HG02642 (cell line): ENCODE measurements around the gene CYREN.

Source experiments
- ATAC-seq: cut with Tn5 transposase; IDR thresholded peaks from one replicate; pipeline ENCODE4 v1.9.1; 2021; ENCODE audit warnings: mild to moderate bottlenecking; ENCODE audit not compliant: unreplicated experiment, poor library complexity

CYREN gene

DNA sequence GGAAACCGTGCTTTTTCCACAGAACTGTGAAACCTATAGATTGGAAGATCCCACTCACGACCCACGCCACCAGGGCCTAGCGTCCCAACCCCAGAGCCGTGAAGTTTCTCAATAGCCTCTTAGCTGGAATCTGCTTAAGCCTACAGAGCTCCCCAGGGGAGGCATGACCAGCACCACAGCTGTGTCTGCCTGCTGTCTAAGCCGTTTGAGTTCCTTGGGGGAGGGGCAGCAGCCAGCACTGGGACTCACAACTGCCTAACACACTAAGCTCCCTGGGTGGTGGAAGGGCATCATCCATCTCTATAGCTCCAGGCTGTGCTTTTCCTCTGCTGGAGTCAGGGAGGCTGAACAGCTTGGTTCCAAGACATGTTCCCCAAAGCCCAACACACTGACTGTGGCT, 48.6 kb downstream of the CYREN start:
- ATAC-seq, result no peak

DNA sequence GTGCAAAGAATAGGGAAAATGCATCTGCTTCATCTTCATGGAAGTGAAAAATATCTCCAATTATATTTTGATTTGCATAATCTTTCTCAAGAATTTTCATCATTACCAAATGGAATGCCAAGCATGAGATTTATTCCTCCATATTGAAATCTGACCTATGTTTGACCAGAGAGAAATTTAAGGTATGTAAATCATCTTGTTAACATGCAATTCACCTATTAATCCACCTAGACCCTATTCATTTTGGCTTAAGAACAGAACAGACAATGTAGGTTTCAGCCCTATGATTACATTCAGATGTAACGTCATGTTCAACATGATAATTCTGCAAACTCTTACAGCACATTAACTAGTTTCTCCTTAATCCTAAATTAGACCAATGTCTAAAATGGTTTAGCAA, 53.4 kb downstream of the CYREN start:
- no peak for ATAC-seq
